ENCODE data around the gene KLHL26. TPM values are rescaled to one million over a fixed set of nuclear protein-coding genes. Genes with fewer than 3 reads are reported as not detected.

The KLHL26 gene
- total and polyA plus RNA-seq, 9 of the 15 experiments (the other 6 are each of a cell fraction or from before 2014, with no cell fraction given): 0.13 to 13.3 (median 1.4) TPM

DNA sequence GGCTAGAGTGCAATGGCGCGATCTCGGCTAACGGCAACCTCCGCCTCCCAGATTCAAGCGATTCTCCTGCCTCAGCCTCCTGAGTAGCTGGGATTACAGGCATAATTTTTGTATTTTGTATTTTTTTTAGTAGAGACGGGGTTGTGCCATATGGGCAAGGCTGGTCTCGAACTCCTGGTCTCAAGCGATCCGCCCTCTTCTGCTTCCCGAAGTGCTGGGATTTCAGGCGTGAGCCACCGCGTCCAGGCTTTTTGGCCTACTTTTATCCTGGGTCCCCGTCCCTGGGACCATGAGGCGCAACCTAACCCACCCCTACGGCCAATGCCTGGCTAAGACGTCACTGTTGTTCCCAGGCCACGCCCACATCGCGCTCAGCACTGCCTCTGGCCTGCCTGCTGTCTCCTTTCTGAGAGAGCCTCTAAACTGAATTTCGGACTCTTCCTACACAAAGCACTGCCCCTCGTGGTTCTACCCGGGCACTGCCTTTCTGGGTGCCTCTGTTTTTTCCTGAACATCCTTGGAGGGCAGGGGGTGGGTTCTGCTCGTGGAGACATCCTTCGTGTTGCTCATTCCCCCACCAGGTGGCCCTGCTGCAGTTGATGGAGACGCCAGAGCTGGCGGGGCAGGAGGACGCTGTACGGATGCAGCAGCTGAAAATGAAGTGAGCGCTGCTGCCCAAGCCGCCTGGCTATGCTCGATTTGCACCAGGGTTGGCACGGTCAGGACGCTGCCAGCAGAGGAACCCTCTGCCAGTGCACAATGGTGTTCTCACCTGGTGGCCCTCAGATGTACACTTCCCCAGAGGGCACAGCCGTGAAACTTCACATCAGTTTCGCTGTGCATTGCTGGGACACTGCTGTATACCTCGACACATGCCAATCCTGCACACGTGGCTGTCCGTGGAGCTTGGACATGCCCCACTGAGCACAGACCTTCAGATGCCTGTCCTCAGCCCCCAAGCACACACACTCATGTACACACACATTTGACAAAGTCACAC is 46.3 kb upstream of the KLHL26 start (continued):
- TF ChIP-seq, protein P1, sequence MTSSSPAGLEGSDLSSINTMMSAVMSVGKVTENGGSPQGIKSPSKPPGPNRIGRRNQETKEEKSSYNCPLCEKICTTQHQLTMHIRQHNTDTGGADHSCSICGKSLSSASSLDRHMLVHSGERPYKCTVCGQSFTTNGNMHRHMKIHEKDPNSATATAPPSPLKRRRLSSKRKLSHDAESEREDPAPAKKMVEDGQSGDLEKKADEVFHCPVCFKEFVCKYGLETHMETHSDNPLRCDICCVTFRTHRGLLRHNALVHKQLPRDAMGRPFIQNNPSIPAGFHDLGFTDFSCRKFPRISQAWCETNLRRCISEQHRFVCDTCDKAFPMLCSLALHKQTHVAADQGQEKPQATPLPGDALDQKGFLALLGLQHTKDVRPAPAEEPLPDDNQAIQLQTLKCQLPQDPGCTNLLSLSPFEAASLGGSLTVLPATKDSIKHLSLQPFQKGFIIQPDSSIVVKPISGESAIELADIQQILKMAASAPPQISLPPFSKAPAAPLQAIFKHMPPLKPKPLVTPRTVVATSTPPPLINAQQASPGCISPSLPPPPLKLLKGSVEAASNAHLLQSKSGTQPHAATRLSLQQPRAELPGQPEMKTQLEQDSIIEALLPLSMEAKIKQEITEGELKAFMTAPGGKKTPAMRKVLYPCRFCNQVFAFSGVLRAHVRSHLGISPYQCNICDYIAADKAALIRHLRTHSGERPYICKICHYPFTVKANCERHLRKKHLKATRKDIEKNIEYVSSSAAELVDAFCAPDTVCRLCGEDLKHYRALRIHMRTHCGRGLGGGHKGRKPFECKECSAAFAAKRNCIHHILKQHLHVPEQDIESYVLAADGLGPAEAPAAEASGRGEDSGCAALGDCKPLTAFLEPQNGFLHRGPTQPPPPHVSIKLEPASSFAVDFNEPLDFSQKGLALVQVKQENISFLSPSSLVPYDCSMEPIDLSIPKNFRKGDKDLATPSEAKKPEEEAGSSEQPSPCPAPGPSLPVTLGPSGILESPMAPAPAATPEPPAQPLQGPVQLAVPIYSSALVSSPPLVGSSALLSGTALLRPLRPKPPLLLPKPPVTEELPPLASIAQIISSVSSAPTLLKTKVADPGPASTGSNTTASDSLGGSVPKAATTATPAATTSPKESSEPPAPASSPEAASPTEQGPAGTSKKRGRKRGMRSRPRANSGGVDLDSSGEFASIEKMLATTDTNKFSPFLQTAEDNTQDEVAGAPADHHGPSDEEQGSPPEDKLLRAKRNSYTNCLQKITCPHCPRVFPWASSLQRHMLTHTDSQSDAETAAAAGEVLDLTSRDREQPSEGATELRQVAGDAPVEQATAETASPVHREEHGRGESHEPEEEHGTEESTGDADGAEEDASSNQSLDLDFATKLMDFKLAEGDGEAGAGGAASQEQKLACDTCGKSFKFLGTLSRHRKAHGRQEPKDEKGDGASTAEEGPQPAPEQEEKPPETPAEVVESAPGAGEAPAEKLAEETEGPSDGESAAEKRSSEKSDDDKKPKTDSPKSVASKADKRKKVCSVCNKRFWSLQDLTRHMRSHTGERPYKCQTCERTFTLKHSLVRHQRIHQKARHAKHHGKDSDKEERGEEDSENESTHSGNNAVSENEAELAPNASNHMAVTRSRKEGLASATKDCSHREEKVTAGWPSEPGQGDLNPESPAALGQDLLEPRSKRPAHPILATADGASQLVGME (CRISPR knock-in tag; IDR thresholded peaks at IDR 0.05): 0 out of 2 replicates have a peak, but pooled peaks have one; percentile 19
- TF ChIP-seq CHD1 (IDR thresholded peaks at IDR 0.05; ENCODE audit: low read length): no peak
- TF ChIP-seq NCOR1 (IDR thresholded peaks at IDR 0.05): no peak
- peak; percentile 11 for TF ChIP-seq POU5F1 (IDR thresholded peaks at IDR 0.05; ENCODE audit: borderline replicate concordance, low read depth, low read length, partially characterized antibody)
- peak; percentile 34 for TF ChIP-seq TAF1 (IDR thresholded peaks at IDR 0.05; ENCODE audit: control insufficient read depth, extremely low read depth, insufficient read depth, low read length, severe bottlenecking)
- peak; percentile 34; the same call in 1 of the 2 replicates for TF ChIP-seq XRCC5 (IDR thresholded peaks at IDR 0.05; ENCODE audit: low read depth, low read length)
- TF ChIP-seq, protein P2, sequence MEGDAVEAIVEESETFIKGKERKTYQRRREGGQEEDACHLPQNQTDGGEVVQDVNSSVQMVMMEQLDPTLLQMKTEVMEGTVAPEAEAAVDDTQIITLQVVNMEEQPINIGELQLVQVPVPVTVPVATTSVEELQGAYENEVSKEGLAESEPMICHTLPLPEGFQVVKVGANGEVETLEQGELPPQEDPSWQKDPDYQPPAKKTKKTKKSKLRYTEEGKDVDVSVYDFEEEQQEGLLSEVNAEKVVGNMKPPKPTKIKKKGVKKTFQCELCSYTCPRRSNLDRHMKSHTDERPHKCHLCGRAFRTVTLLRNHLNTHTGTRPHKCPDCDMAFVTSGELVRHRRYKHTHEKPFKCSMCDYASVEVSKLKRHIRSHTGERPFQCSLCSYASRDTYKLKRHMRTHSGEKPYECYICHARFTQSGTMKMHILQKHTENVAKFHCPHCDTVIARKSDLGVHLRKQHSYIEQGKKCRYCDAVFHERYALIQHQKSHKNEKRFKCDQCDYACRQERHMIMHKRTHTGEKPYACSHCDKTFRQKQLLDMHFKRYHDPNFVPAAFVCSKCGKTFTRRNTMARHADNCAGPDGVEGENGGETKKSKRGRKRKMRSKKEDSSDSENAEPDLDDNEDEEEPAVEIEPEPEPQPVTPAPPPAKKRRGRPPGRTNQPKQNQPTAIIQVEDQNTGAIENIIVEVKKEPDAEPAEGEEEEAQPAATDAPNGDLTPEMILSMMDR (IDR thresholded peaks at IDR 0.05 in 2 of 3, conservative IDR thresholded peaks at IDR 0.05 in 1 of 3; ENCODE audit: insufficient read depth in 2 of 3, low read depth in 1 of 3, low read length in 3 of 3): peak; percentile 60 to 76 (median 73)
- peak; percentile 49; the same call in 1 of the 2 replicates for TF ChIP-seq MBD2 (IDR thresholded peaks at IDR 0.05; ENCODE audit: borderline replicate concordance, low read depth)
- no peak for TF ChIP-seq NFE2 (IDR thresholded peaks at IDR 0.05; ENCODE audit: low read depth)
- TF ChIP-seq RBM39 (optimal IDR thresholded peaks at IDR 0.05; ENCODE audit: low read depth, low read length): peak; percentile 7
- TF ChIP-seq MYNN (IDR thresholded peaks at IDR 0.05): 0 out of 2 replicates have a peak, but pooled peaks have one; percentile 21
- no peak for TF ChIP-seq MYNN (CRISPR knock-in tag; IDR thresholded peaks at IDR 0.05)
- peak; percentile 19 to 33; a peak in 2 of 4 replicates for TF ChIP-seq FOXK2 (conservative IDR thresholded peaks at IDR 0.05 in 1 of 2, IDR thresholded peaks at IDR 0.05 in 1 of 2; ENCODE audit: low read depth in 2 of 2)
- TF ChIP-seq, protein P3, sequence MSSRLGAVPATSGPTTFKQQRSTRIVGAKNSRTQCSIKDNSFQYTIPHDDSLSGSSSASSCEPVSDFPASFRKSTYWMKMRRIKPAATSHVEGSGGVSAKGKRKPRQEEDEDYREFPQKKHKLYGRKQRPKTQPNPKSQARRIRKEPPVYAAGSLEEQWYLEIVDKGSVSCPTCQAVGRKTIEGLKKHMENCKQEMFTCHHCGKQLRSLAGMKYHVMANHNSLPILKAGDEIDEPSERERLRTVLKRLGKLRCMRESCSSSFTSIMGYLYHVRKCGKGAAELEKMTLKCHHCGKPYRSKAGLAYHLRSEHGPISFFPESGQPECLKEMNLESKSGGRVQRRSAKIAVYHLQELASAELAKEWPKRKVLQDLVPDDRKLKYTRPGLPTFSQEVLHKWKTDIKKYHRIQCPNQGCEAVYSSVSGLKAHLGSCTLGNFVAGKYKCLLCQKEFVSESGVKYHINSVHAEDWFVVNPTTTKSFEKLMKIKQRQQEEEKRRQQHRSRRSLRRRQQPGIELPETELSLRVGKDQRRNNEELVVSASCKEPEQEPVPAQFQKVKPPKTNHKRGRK (tag; IDR thresholded peaks at IDR 0.05): peak; percentile 63
- TF ChIP-seq ZNF384 (IDR thresholded peaks at IDR 0.05; ENCODE audit: low read depth, low read length): peak; percentile 9
- no peak for TF ChIP-seq ZNF174 (CRISPR knock-in tag; IDR thresholded peaks at IDR 0.05)
- peak in 1 of 2 experiments; percentile 18; a peak in 1 of 4 replicates for TF ChIP-seq KDM1A (IDR thresholded peaks at IDR 0.05)
- TF ChIP-seq PHTF2 (CRISPR knock-in tag; IDR thresholded peaks at IDR 0.05): no peak
